Keratinocyte (primary cell): ENCODE results near the gene TMUB2. TPM values are rescaled to one million over a fixed set of nuclear protein-coding genes. Genes with fewer than 3 reads are reported as not detected.

ENCODE experiments used
- DNase-seq: peaks from one replicate; pipeline ENCODE4 v3.0.0-alpha.2; 2011; ENCODE audit warnings: low read depth, missing footprints, low spot score
- FAIRE-seq: peaks from 2 replicates; lab custom pipeline; 2011; peaks lifted over from hg19 to GRCh38; lab: Jason Lieb, UNC
- H2AFZ ChIP-seq: 2 replicates; pipeline ENCODE4 v1.6.0; 2012; ENCODE audit warnings: low read length, control low read depth, inconsistent platforms; ENCODE audit not compliant: control insufficient read depth
- H3K27ac ChIP-seq: 2 replicates; pipeline ENCODE4 v1.5.1; 2011; ENCODE audit warnings: low read length; ENCODE audit not compliant: control insufficient read depth, insufficient read depth
- H3K27me3 ChIP-seq: 3 replicates; pipeline ENCODE4 v1.6.0; 2011; ENCODE audit warnings: low read length; ENCODE audit not compliant: control insufficient read depth, insufficient read depth; ENCODE audit errors: extremely low read depth
- H3K36me3 ChIP-seq, 2 experiments: 2 replicates in 1 of 2; 3 replicates in 1 of 2; pipeline ENCODE4 v1.5.1; 2011; ENCODE audit warnings: low read length in 2 of 2, mild to moderate bottlenecking in 1 of 2; ENCODE audit not compliant: control insufficient read depth in 2 of 2, insufficient read depth in 2 of 2; ENCODE audit errors: extremely low read depth in 1 of 2
- H3K4me1 ChIP-seq: 3 replicates; pipeline ENCODE4 v1.5.1; 2011; ENCODE audit warnings: low read length; ENCODE audit not compliant: control insufficient read depth, insufficient read depth; ENCODE audit errors: extremely low read depth
- H3K4me2 ChIP-seq: 3 replicates; pipeline ENCODE4 v1.6.0; 2011; ENCODE audit warnings: low read depth, low read length; ENCODE audit not compliant: control insufficient read depth, insufficient read depth; ENCODE audit errors: extremely low read depth
- H3K4me3 ChIP-seq, 3 experiments: fragments of 200-600 bp in 1 of 3; sonication (generic) in 1 of 3; 2 replicates in 2 of 3; 3 replicates in 1 of 3; pipeline ENCODE4 v1.5.1; 2011 to 2016; ENCODE audit warnings: low read length in 3 of 3, mild to moderate bottlenecking in 3 of 3, control low read depth in 2 of 3, inconsistent platforms in 1 of 3, low read depth in 1 of 3, mixed read lengths in 1 of 3, mixed run types in 1 of 3, moderate library complexity in 1 of 3; ENCODE audit not compliant: control insufficient read depth in 2 of 3, insufficient read depth in 2 of 3; ENCODE audit errors: extremely low read depth in 1 of 3
- H3K79me2 ChIP-seq: 2 replicates; pipeline ENCODE4 v1.6.0; 2012; ENCODE audit warnings: low read length; ENCODE audit not compliant: control insufficient read depth, insufficient read depth
- H3K9ac ChIP-seq: 3 replicates; pipeline ENCODE4 v1.6.0; 2011; ENCODE audit warnings: low read length; ENCODE audit not compliant: control insufficient read depth, insufficient read depth; ENCODE audit errors: extremely low read depth
- H3K9me1 ChIP-seq: 3 replicates; pipeline ENCODE4 v1.6.0; 2011; ENCODE audit warnings: low read length; ENCODE audit not compliant: control insufficient read depth, insufficient read depth; ENCODE audit errors: extremely low read depth
- H3K9me3 ChIP-seq: 2 replicates; pipeline ENCODE4 v1.5.1; 2012; ENCODE audit warnings: low read depth, low read length; ENCODE audit not compliant: control insufficient read depth
- H4K20me1 ChIP-seq: 3 replicates; pipeline ENCODE4 v1.6.0; 2011; ENCODE audit warnings: low read length; ENCODE audit not compliant: control insufficient read depth, insufficient read depth; ENCODE audit errors: extremely low read depth
- EZH2 ChIP-seq: IDR thresholded peaks from one replicate; pipeline ENCODE4 v1.6.1; 2012; ENCODE audit warnings: inconsistent platforms, mild to moderate bottlenecking, low read length, moderate library complexity
- dilution Hi-C: fragments of 300-500 bp; cut with MboI; formaldehyde crosslinking; loops from one replicate; pipeline ENCODE4 v1.7.0; 2020; ENCODE audit warnings: low sequenced_read_pairs; ENCODE audit not compliant: extremely low pct_ligation_motif_present
- polyA plus RNA-seq, 5 experiments: library from polyadenylated mRNA; depleted of rRNA in 3 of 5; stranded (reverse) in 3 of 5; stranded (forward) in 1 of 5; unstranded in 1 of 5; fragments of >200 nt; gene quantifications; 1 replicate in 1 of 5; 2 replicates in 3 of 5; 3 replicates in 1 of 5; pipeline versions ENCODE4 v1.2.1 to v1.2.3, GENCODE V29; 2011 to 2012; ENCODE audit warnings: missing spikeins in 2 of 5, low read depth in 1 of 5, low replicate concordance in 1 of 5
- TF ChIP-seq, protein P1 (sequence below), 3 experiments: IDR thresholded peaks in 1 of 3; conservative IDR thresholded peaks in 1 of 3; optimal IDR thresholded peaks in 1 of 3; 2 replicates in 2 of 3; 3 replicates in 1 of 3; pipeline versions ENCODE3 to v1.5.1; 2011; ENCODE audit warnings: low read length in 3 of 3, mild to moderate bottlenecking in 3 of 3, moderate library complexity in 2 of 3, control low read depth in 1 of 3, inconsistent platforms in 1 of 3; ENCODE audit not compliant: insufficient read depth in 2 of 3; ENCODE audit errors: extremely low read depth in 1 of 3

The TMUB2 gene
- polyA plus RNA-seq, 1 donor (not counting 4 experiments of a cell fraction or from before 2014, with no cell fraction given) = 25.5 TPM

DNA sequence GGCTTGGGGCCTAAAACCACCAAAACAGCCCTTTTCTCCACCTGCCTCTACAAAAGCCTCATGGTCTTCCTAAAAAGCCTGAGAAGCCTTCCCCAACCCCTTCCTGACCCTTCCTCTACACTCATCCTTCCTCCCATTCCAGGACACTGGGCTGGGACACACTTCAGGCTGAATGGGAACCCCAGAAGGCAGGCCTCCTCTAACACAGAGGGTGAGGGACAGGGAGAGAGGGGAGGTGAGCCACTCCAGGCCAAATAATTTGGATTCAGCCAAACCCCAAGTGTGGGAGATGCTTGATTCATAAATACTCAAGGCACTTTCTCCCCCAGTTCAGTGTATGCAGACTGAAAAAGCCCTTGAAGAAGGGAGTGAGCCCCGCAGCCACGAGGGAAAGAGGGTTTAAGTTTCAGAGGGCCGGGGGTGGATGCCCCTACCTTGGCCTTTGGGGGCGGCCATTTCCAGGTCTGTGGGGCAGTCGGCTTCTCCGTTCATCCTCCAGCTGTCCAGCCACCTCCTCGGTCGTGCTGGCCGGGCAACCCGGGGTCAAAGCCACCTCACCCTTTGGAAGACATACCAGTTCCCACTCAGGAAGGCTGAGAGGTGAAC lies 31.1 kb downstream of the TMUB2 start:
- Histone ChIP-seq H3K27ac (peak overlapping the region; percentile 69), H3K27me3 (no peaks in the 10 kb centered on the region), H4K20me1 (no peaks in the 10 kb centered on the region), H3K4me3 (peak overlapping the region; percentile 64 to 89 (median 87)), H2AFZ (peak overlapping the region; percentile 40), H3K4me1 (peaks cover 27% of the 10 kb centered on the region), H3K79me2 (peaks cover 24% of the 10 kb centered on the region), H3K9me1 (no peaks in the 10 kb centered on the region), H3K9ac (peak overlapping the region; percentile 81), H3K4me2 (peak overlapping the region; percentile 96), H3K36me3 (peaks cover 28% of the 10 kb centered on the region in 2 experiments), H3K9me3 (no peaks in the 10 kb centered on the region)
- TF ChIP-seq, protein P1, sequence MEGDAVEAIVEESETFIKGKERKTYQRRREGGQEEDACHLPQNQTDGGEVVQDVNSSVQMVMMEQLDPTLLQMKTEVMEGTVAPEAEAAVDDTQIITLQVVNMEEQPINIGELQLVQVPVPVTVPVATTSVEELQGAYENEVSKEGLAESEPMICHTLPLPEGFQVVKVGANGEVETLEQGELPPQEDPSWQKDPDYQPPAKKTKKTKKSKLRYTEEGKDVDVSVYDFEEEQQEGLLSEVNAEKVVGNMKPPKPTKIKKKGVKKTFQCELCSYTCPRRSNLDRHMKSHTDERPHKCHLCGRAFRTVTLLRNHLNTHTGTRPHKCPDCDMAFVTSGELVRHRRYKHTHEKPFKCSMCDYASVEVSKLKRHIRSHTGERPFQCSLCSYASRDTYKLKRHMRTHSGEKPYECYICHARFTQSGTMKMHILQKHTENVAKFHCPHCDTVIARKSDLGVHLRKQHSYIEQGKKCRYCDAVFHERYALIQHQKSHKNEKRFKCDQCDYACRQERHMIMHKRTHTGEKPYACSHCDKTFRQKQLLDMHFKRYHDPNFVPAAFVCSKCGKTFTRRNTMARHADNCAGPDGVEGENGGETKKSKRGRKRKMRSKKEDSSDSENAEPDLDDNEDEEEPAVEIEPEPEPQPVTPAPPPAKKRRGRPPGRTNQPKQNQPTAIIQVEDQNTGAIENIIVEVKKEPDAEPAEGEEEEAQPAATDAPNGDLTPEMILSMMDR (optimal IDR thresholded peaks at IDR 0.05 in 1 of 3, IDR thresholded peaks at IDR 0.05 in 1 of 3, conservative IDR thresholded peaks at IDR 0.05 in 1 of 3; ENCODE audit: extremely low read depth in 1 of 3, insufficient read depth in 2 of 3, low read length in 3 of 3) = no peak
- TF ChIP-seq EZH2 = no peak
- DNase-seq (no peak), FAIRE-seq (no peak)
- dilution Hi-C loops = no loop called here

DNA sequence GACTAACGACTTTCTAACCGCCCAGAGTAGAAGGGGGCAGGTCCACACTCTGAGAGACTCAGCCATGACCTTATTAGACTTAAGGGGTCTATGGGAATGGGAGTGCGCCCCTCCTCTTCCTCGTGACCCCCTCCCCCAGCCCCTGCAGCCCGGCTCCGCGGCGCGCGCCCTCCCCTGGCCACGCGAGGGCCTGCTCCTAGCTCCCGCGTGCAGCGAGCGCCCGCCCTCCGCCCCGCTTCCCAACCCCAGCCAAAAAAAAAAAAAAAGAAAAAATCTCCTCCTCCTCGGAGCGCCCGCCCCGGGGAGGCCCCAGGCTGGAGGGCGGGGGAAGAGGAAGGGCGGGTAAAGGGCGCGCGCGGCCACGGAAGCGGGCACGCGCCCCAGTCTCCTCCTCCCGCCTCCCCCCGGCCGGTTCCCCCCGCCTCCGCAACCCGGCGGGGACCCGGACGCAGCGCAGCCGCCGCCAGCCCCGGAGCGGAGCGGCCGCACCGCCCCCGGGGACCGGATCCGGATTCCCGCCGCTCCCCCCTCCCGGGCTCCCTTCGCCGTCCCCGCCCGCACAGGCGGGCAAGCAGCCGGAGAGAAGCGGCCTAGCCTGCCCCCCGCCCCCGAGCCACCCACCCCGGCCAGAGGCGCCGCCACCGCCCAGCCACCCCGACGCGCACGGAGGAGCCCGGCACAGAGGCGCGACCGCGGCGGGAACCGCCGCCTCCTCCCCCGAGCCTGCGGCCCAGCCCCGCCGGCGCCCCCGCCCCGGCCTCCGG lies 31.8 kb downstream of the TMUB2 start:
- H2AFZ ChIP-seq = peak overlapping the region; percentile 40
- TF ChIP-seq EZH2 = no peak
- TF ChIP-seq, protein P1 (optimal IDR thresholded peaks at IDR 0.05 in 1 of 3, IDR thresholded peaks at IDR 0.05 in 1 of 3, conservative IDR thresholded peaks at IDR 0.05 in 1 of 3; ENCODE audit: extremely low read depth in 1 of 3, insufficient read depth in 2 of 3, low read length in 3 of 3) = peak in 2 of 3 experiments; percentile 61 to 71
- H3K4me3 ChIP-seq = peak overlapping the region; percentile 87 to 94 (median 89)
- peaks cover 32% of the 10 kb centered on the region for H3K4me1 ChIP-seq
- no peaks in the 10 kb centered on the region for H3K9me3 ChIP-seq
- peak overlapping the region; percentile 96 for H3K4me2 ChIP-seq
- H3K9ac ChIP-seq = peak overlapping the region; percentile 81
- FAIRE-seq (no peak), DNase-seq (no peak)
- peaks cover 24% of the 10 kb centered on the region for H3K79me2 ChIP-seq
- H3K36me3 ChIP-seq = peaks cover 27 to 28% of the 10 kb centered on the region in 2 experiments
- H3K9me1 ChIP-seq = no peaks in the 10 kb centered on the region
- H4K20me1 ChIP-seq = no peaks in the 10 kb centered on the region
- H3K27ac ChIP-seq = peak overlapping the region; percentile 69
- dilution Hi-C loops = no loop called here
- no peaks in the 10 kb centered on the region for H3K27me3 ChIP-seq
